SK-N-SH (cell line): ENCODE measurements around the gene CXXC4. TPM values are rescaled to one million over a fixed set of nuclear protein-coding genes. Genes with fewer than 3 reads are reported as not detected.

Experiments used
- CTCF ChIA-PET: fragments of 300-600, 350-600 bp; formaldehyde crosslinking; extraction: SDS; loops from one replicate; lab custom pipeline; 2021; lab: Yijun Ruan, JAX
- POLR2A ChIA-PET: fragments of 350-600 bp; sonication (Branson Sonifier 250); formaldehyde crosslinking; extraction: SDS; loops from one replicate; lab custom pipeline; 2020; ENCODE audit warnings: antibody characterized with exemption, inconsistent platforms; lab: Yijun Ruan, JAX
- DNase-seq: peaks from one replicate; pipeline ENCODE4 v3.0.0; 2012
- H2AFZ ChIP-seq: fragments of 200-600 bp; sonication (generic); 2 replicates; pipeline ENCODE4 v1.8.1; 2016; ENCODE audit warnings: antibody characterized with exemption, mild to moderate bottlenecking, low read depth
- H3F3A ChIP-seq: fragments of 200-600 bp; sonication (generic); replicated peaks from 2 replicates; pipeline ENCODE3; 2016; ENCODE audit warnings: antibody characterized with exemption, mild to moderate bottlenecking; ENCODE audit not compliant: insufficient read depth
- H3K27ac ChIP-seq, 2 experiments: fragments of 200-500 bp in 1 of 2; fragments of 200-600 bp in 1 of 2; sonication (Bioruptor generic) in 1 of 2; sonication (generic), shearing (Covaris generic) in 1 of 2; 2 replicates each; pipeline versions ENCODE4 v1.5.1 to v1.6.1; 2014 to 2016; ENCODE audit warnings: low read depth in 2 of 2, inconsistent platforms in 1 of 2, low read length in 1 of 2, mild to moderate bottlenecking in 1 of 2, mixed read lengths in 1 of 2
- H3K27me3 ChIP-seq: fragments of 200-600 bp; sonication (generic), shearing (Covaris generic); 2 replicates; pipeline ENCODE4 v1.6.1; 2016; ENCODE audit warnings: mixed run types; ENCODE audit not compliant: insufficient read depth
- H3K36me3 ChIP-seq, 2 experiments: fragments of 200-500 bp in 1 of 2; fragments of 200-600 bp in 1 of 2; sonication (Bioruptor generic) in 1 of 2; sonication (generic) in 1 of 2; replicated peaks in 1 of 2; 2 replicates each; pipeline versions ENCODE3 to v1.5.1; 2014 to 2016; ENCODE audit warnings: low read length in 1 of 2, mild to moderate bottlenecking in 1 of 2; ENCODE audit not compliant: insufficient read depth in 2 of 2, control insufficient read depth in 1 of 2
- H3K4me1 ChIP-seq, 2 experiments: fragments of 200-500 bp in 1 of 2; fragments of 200-600 bp in 1 of 2; sonication (Bioruptor generic) in 1 of 2; sonication (generic), shearing (Covaris generic) in 1 of 2; 2 replicates each; pipeline versions ENCODE4 v1.5.1 to v1.6.1; 2014 to 2016; ENCODE audit warnings: low read depth in 1 of 2, low read length in 1 of 2, mixed run types in 1 of 2; ENCODE audit not compliant: insufficient read depth in 2 of 2, control insufficient read depth in 1 of 2
- H3K4me2 ChIP-seq: fragments of 200-600 bp; sonication (generic), shearing (Covaris generic); 2 replicates; pipeline ENCODE4 v1.6.1; 2017; ENCODE audit warnings: mixed run types
- H3K4me3 ChIP-seq, 2 experiments: fragments of 200-500 bp in 1 of 2; fragments of 200-600 bp in 1 of 2; sonication (Bioruptor generic) in 1 of 2; sonication (generic), shearing (Covaris generic) in 1 of 2; 2 replicates each; pipeline versions ENCODE4 v1.5.1 to v1.8.1; 2014 to 2016; ENCODE audit warnings: low read depth in 2 of 2, inconsistent platforms in 1 of 2, low read length in 1 of 2, mild to moderate bottlenecking in 1 of 2, mixed read lengths in 1 of 2, moderate library complexity in 1 of 2
- H3K79me2 ChIP-seq: fragments of 200-600 bp; sonication (generic); 2 replicates; pipeline ENCODE4 v1.8.1; 2017; ENCODE audit warnings: mild to moderate bottlenecking; ENCODE audit not compliant: insufficient read depth
- H3K9ac ChIP-seq: fragments of 200-600 bp; sonication (generic); 2 replicates; pipeline ENCODE4 v1.6.1; 2017; ENCODE audit warnings: mixed run types
- H3K9me2 ChIP-seq: fragments of 200-600 bp; sonication (generic); 2 replicates; pipeline ENCODE4 v1.6.1; 2017; ENCODE audit warnings: mixed run types
- H3K9me3 ChIP-seq: fragments of 200-600 bp; sonication (generic); 2 replicates; pipeline ENCODE4 v1.6.1; 2017; ENCODE audit warnings: mixed run types, mild to moderate bottlenecking, moderate library complexity
- H4K20me1 ChIP-seq: fragments of 200-600 bp; sonication (generic); 2 replicates; pipeline ENCODE4 v1.6.1; 2017; ENCODE audit warnings: mild to moderate bottlenecking, mixed run types; ENCODE audit not compliant: insufficient read depth
- CHD2 ChIP-seq: fragments of 150-350 bp; IDR thresholded peaks from 2 replicates; pipeline ENCODE4 v1.6.1; 2018; ENCODE audit warnings: low read length; ENCODE audit not compliant: partially characterized antibody
- EP300 ChIP-seq, 2 experiments: IDR thresholded peaks; 2 replicates each; pipeline versions ENCODE4 v1.4.0 to v1.6.1; 2012; ENCODE audit warnings: borderline replicate concordance in 1 of 2, low read depth in 1 of 2, low read length in 1 of 2
- EZH2phosphoT487 ChIP-seq: fragments of 200-600 bp; sonication (generic); IDR thresholded peaks from 2 replicates; pipeline ENCODE4 v1.6.1; 2017; ENCODE audit warnings: low read depth, mixed run types, mild to moderate bottlenecking, antibody characterized with exemption, moderate library complexity, borderline replicate concordance
- FOXM1 ChIP-seq: IDR thresholded peaks from 2 replicates; pipeline ENCODE4 v1.4.0; 2012; ENCODE audit warnings: low read depth, mild to moderate bottlenecking
- JUND ChIP-seq: IDR thresholded peaks from 2 replicates; pipeline ENCODE4 v1.4.0; 2012
- SMC3 ChIP-seq: IDR thresholded peaks from 2 replicates; pipeline ENCODE4 v1.6.1; 2012; ENCODE audit warnings: low read depth, low read length, improper control_type of control experiment
- TEAD4 ChIP-seq: IDR thresholded peaks from 2 replicates; pipeline ENCODE4 v1.4.0; 2012; ENCODE audit warnings: mild to moderate bottlenecking, borderline replicate concordance; ENCODE audit not compliant: insufficient read depth
- USF1 ChIP-seq: IDR thresholded peaks from 2 replicates; pipeline ENCODE4 v1.4.0; 2012; ENCODE audit warnings: low read depth, borderline replicate concordance
- WGBS: methylation state at CpG from one replicate; pipeline ENCODE4 v1.1.6; 2017; ENCODE audit warnings: low lambda C conversion rate; 5-methylcytosine and 5-hydroxymethylcytosine counted together
- polyA plus RNA-seq, 3 experiments: library from polyadenylated mRNA; depleted of rRNA; stranded (reverse); fragments of >200 nt; gene quantifications; 2 replicates each; pipeline ENCODE4 v1.2.3, GENCODE V29; 2012
- TF ChIP-seq, protein P1 (sequence below): fragments of 200-600 bp; sonication (generic); IDR thresholded peaks from 2 replicates; pipeline ENCODE4 v1.6.1; 2017; ENCODE audit warnings: antibody characterized with exemption, mild to moderate bottlenecking, moderate library complexity
- TF ChIP-seq, protein P2 (sequence below): IDR thresholded peaks from 2 replicates; pipeline ENCODE4; 2012

The CXXC4 gene
- polyA plus RNA-seq, 1 of the 3 experiments (the other 2 are of a cell fraction) = 0.02 TPM

DNA sequence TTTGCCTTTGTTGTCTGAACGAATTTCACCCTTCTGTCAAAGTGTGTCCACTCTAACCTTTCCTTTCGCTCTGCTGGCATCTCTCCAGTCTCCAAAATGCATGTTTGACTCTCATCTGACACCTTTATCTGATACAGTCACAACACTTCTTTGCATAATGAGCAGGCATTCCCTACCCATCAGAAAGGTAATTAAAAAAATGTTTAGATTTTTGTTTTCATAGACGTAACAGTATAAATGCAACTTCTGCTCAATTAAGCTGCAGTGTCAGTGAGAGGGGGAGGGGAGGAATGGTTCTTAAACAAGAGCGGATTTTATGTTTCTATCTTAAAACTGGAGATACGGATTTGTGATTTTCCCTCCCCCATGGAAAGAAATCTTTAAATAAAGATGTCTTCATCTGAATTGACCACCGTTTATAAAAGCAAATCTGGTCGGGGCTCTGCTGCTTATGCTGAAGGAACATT, 70.2 kb downstream of the CXXC4 start:
- Histone ChIP-seq H3F3A (no peaks in the 10 kb centered on the region), H3K9me3 (no peaks in the 10 kb centered on the region), H3K36me3 (no peaks in the 10 kb centered on the region)
- 13% methylated on average over 7 of the region's 7 CpGs for WGBS
- CTCF ChIA-PET = interaction anchor here (1.5 to 1.7 kb wide), 2 partner anchors 10 to 26 kb away, joined by 3 to 4 read pairs; no protein-coding TSS in a partner anchor
- TF ChIP-seq, protein P1, sequence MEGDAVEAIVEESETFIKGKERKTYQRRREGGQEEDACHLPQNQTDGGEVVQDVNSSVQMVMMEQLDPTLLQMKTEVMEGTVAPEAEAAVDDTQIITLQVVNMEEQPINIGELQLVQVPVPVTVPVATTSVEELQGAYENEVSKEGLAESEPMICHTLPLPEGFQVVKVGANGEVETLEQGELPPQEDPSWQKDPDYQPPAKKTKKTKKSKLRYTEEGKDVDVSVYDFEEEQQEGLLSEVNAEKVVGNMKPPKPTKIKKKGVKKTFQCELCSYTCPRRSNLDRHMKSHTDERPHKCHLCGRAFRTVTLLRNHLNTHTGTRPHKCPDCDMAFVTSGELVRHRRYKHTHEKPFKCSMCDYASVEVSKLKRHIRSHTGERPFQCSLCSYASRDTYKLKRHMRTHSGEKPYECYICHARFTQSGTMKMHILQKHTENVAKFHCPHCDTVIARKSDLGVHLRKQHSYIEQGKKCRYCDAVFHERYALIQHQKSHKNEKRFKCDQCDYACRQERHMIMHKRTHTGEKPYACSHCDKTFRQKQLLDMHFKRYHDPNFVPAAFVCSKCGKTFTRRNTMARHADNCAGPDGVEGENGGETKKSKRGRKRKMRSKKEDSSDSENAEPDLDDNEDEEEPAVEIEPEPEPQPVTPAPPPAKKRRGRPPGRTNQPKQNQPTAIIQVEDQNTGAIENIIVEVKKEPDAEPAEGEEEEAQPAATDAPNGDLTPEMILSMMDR = no peak
- TF ChIP-seq SMC3 (no peak), EZH2phosphoT487 (no peak), EP300 (IDR thresholded peaks at IDR 0.05; ENCODE audit: borderline replicate concordance in 1 of 2, low read depth in 1 of 2, low read length in 1 of 2) (no peak), FOXM1 (no peak), JUND (no peak)
- TF ChIP-seq, all 33 proteins: peak for 0
- Histone ChIP-seq H3K27me3 (no peaks in the 10 kb centered on the region), H3K4me3 (peak overlapping the region in 1 of 2 experiments; percentile 39; a peak in 2 of 4 replicates), H3K4me1 (no peaks in the 10 kb centered on the region; a peak in 3 of 4 replicates), H3K9ac (no peak overlapping the region), H3K9me2 (no peaks in the 10 kb centered on the region), H3K79me2 (no peaks in the 10 kb centered on the region), H3K27ac (no peak overlapping the region; a peak in 1 of 4 replicates), H2AFZ (no peak overlapping the region), H3K4me2 (peak overlapping the region; percentile 17; the same call in 1 of the 2 replicates), H4K20me1 (no peaks in the 10 kb centered on the region)
- no peak for DNase-seq
- POLR2A ChIA-PET = no interaction called here

GRCh38 chr4:104421566-104421965, 73.1 kb downstream of the CXXC4 start:
- no peaks in the 10 kb centered on the region for H4K20me1 ChIP-seq
- no peak overlapping the region for H3K9ac ChIP-seq
- ChIA-PET CTCF (interaction anchor here (1.1 to 1.5 kb wide), 2 partner anchors 28 to 30 kb away, joined by 3 to 4 read pairs; no protein-coding TSS in a partner anchor), POLR2A (no interaction called here)
- H3K4me3 ChIP-seq = no peak overlapping the region
- WGBS = 78% methylated on average over 2 of the region's 2 CpGs
- H3K36me3 ChIP-seq = no peaks in the 10 kb centered on the region
- H3K9me3 ChIP-seq = no peaks in the 10 kb centered on the region
- H3F3A ChIP-seq = no peaks in the 10 kb centered on the region
- no peak overlapping the region for H2AFZ ChIP-seq
- H3K9me2 ChIP-seq = no peaks in the 10 kb centered on the region
- H3K27ac ChIP-seq = no peak overlapping the region
- no peak for DNase-seq
- no peaks in the 10 kb centered on the region for H3K79me2 ChIP-seq
- H3K4me1 ChIP-seq = no peaks in the 10 kb centered on the region; a peak in 3 of 4 replicates
- no peak overlapping the region for H3K4me2 ChIP-seq
- TF ChIP-seq TEAD4 (no peak), CHD2 (no peak), USF1 (no peak), FOXM1 (no peak), EZH2phosphoT487 (no peak)
- TF ChIP-seq, protein P2, sequence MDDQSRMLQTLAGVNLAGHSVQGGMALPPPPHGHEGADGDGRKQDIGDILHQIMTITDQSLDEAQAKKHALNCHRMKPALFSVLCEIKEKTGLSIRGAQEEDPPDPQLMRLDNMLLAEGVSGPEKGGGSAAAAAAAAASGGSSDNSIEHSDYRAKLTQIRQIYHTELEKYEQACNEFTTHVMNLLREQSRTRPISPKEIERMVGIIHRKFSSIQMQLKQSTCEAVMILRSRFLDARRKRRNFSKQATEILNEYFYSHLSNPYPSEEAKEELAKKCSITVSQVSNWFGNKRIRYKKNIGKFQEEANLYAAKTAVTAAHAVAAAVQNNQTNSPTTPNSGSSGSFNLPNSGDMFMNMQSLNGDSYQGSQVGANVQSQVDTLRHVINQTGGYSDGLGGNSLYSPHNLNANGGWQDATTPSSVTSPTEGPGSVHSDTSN = no peak
- TF ChIP-seq, protein P1 = no peak
- no peaks in the 10 kb centered on the region for H3K27me3 ChIP-seq
